ENCODE data around the gene ZBTB18.

GRCh38 chr1:244056577-244056976 lies 5.5 kb downstream of the ZBTB18 start:
- TF ChIP-seq, protein P1, sequence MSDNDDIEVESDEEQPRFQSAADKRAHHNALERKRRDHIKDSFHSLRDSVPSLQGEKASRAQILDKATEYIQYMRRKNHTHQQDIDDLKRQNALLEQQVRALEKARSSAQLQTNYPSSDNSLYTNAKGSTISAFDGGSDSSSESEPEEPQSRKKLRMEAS (IDR thresholded peaks at IDR 0.05): no peak
- TF ChIP-seq, protein P2, sequence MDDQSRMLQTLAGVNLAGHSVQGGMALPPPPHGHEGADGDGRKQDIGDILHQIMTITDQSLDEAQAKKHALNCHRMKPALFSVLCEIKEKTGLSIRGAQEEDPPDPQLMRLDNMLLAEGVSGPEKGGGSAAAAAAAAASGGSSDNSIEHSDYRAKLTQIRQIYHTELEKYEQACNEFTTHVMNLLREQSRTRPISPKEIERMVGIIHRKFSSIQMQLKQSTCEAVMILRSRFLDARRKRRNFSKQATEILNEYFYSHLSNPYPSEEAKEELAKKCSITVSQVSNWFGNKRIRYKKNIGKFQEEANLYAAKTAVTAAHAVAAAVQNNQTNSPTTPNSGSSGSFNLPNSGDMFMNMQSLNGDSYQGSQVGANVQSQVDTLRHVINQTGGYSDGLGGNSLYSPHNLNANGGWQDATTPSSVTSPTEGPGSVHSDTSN (IDR thresholded peaks at IDR 0.05): no peak
